GM23248 (cell line): ENCODE measurements around the gene CGNL1.

ENCODE experiments used
- EZH2 ChIP-seq: fragments of 200-600 bp; sonication (generic); IDR thresholded peaks from 2 replicates; pipeline ENCODE4 v1.6.1; 2018; ENCODE audit warnings: antibody characterized with exemption, mild to moderate bottlenecking; ENCODE audit not compliant: insufficient read depth, poor library complexity, severe bottlenecking
- EZH2phosphoT487 ChIP-seq: fragments of 200-600 bp; sonication (generic); IDR thresholded peaks from 2 replicates; pipeline ENCODE4 v1.6.1; 2018; ENCODE audit warnings: antibody characterized with exemption, moderate library complexity, mild to moderate bottlenecking, low read depth; ENCODE audit not compliant: insufficient read depth

- TF ChIP-seq EZH2 (no peak), EZH2phosphoT487 (no peak)
Observed at GRCh38 chr15:57540736-57541135, 164.4 kb downstream of the CGNL1 start.
